NCI-H1694 treated with DMSO at 0.1 percent for 48 hours (cell line): ENCODE data around the gene ANKIB1.
"Not testable (repeated sequence)": the region's sequence is repeated elsewhere in the genome, so short reads cannot be mapped to it uniquely, and the experiment has no call there.

Experiments used
- DNase-seq: peaks from one replicate; lab custom pipeline; 2025; lab: John Stamatoyannopoulos, UW

The ANKIB1 gene

DNA sequence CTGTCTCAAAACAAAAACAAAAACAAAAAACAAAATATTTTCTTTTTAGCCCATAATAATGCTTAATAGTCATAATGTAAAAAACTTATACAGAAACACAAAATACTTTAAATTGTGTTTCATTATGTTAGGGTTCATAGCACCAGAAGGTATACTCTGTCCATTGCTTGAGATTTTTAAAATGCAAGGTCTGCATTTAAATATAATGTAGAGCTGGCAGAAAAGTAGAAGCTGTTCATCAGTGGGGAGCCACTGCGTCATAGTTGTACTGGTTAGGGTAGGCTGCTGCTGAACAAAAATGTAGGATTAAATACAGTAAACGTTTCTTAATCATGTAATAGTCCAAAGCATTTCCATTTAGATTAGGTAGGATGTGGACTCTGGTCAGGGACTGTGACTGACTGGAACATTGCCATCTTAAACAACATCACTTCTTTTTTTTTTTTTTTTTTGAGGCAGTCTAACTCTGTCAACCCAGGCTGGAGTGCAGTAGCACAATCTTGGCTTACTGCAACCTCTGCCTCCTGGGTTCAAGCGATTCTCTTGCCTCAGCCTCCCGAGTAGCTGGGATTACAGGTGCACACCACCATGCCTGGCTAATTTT is 85.2 kb downstream of the ANKIB1 start:
- DNase-seq, result no peak

GRCh38 chr7:92331508-92331907 is 85.7 kb downstream of the ANKIB1 start:
- DNase-seq, result no peak

GRCh38 chr7:92332782-92333181 is 87.0 kb downstream of the ANKIB1 start:
- DNase-seq, result no peak

DNA sequence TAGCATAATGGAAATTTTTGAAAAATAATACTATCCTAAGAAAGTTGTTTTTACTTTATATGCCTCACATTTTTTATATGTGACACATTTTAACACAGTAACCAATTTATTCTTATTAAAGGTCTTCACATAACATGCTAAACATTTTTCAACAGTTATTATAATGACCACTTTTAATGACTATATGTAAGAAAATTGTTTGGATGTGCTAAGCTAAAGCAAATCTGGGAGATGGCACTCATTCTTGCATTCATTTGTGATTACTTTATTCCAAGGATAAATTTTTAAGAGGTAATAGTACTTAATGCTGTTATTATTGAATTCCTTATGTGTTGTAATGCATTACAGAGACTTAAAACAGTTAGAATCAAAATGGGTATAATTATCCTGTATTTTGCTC is 88.1 kb downstream of the ANKIB1 start:
- no peak for DNase-seq

- DNase-seq, result no peak
These were observed 89.8 kb downstream of the ANKIB1 start for GRCh38 chr7:92335574-92335973.

GRCh38 chr7:92336662-92337340 is 91.0 kb downstream of the ANKIB1 start:
- DNase-seq, result no peak

GRCh38 chr7:92340016-92340415 is 94.2 kb downstream of the ANKIB1 start:
- DNase-seq, result no peak

- DNase-seq, result no peak
These were observed 97.9 kb downstream of the ANKIB1 start for GRCh38 chr7:92343714-92344113.

DNA sequence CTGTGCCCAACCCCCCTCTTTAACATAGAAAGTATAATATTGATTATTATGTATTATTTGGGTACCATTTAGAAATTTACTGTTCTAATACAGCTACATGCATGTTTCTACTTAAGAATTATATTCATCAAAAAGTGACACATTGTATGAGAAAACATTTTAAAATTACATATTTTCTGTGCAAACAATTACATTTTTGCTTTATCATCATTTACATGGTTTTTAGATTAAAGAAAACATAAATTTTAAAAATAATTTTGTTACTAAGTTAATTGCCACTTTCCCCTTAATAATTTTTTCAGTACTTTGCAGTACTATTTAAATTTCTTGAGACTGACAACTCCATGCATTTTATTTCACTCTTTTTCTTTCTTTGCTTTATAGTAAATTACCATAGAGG is 106.2 kb downstream of the ANKIB1 start:
- DNase-seq, result no peak

GRCh38 chr7:92354214-92354613 is 108.4 kb downstream of the ANKIB1 start:
- DNase-seq, result no peak

- DNase-seq, result no peak
These were observed 110.6 kb downstream of the ANKIB1 start for GRCh38 chr7:92356406-92356805.

DNA sequence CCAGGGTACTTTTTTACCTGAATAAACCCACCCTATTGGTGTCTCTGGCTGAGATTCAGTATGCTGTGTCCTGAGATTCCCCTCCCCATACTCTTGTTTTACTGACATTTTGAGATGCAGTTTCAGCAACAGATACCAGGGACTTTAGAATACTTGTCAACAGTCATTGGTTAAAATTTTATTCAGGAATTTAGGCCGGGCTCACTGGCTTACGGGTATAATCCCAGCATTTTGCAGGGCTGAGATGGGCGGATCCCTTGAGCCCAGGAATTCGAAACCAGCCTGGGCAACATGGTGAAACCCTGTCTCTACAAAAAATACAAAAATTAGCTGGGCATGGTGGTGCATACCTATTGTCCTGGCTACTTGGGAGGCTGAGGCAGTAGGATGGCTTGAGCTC is 111.5 kb downstream of the ANKIB1 start:
- DNase-seq, result no peak

DNA sequence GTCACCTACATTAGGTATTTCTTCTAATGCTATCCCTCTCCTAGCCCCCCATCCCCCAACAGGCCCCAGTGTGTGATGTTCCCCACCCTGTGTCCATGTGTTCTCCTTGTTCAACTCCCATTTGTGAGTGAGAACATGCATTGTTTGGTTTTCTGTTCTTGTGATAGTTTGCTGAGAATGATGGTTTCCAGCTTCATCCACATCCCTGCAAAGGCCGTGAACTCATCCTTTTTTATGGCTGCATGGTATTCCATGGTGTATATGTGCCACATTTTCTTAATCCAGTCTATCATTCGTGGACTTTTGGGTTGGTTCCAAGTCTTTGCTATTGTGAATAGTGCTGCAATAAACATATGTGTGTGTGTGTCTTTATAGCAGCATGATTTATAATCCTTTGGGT is 113.4 kb downstream of the ANKIB1 start:
- not testable (repeated sequence) for DNase-seq

GRCh38 chr7:92359801-92360200 is 114.0 kb downstream of the ANKIB1 start:
- no peak for DNase-seq

DNA sequence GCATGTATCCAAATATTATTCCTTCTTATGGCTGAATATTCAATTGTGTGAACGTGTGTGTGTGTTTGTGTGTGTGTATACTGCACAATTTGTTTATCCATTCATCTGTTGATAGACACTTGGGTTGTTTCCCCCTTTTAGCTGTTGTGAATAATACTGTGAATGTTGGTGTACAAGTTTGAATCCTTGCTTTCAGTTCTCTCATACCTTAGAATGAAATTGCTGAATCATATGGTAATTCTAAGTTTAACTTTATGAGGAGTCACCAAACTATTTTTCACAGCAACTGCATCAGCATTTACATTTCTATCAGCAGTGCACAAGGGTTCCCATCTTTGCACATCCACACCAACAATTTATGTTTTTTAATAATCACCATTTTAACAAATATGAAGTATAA is 114.6 kb downstream of the ANKIB1 start:
- DNase-seq, result no peak

GRCh38 chr7:92362131-92362530 is 116.4 kb downstream of the ANKIB1 start:
- no peak for DNase-seq

GRCh38 chr7:92366730-92367129 is 121.0 kb downstream of the ANKIB1 start:
- no peak for DNase-seq

- DNase-seq, result no peak
These were observed 123.0 kb downstream of the ANKIB1 start for GRCh38 chr7:92368741-92369140.

GRCh38 chr7:92375013-92375412 is 129.2 kb downstream of the ANKIB1 start:
- no peak for DNase-seq

DNA sequence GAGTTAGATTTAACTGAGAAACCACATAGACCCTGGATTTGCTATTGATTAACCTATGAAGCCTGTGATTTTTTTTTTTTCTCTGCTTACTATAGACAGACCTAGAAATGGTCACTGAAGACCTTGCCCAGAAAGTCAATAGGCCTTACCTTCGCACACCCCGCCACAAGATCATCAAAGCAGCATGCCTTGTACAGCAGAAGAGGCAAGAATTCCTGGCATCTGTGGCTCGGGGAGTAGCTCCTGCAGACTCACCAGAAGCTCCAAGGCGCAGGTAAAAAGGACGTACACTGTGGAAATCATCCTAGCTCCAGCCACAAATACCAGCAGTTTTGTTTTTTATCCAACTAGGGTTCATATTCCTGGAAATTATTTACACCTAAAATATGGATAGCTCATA is 145.3 kb downstream of the ANKIB1 start:
- DNase-seq, result no peak

GRCh38 chr7:92397542-92397941 is 151.8 kb downstream of the ANKIB1 start:
- no peak for DNase-seq

DNA sequence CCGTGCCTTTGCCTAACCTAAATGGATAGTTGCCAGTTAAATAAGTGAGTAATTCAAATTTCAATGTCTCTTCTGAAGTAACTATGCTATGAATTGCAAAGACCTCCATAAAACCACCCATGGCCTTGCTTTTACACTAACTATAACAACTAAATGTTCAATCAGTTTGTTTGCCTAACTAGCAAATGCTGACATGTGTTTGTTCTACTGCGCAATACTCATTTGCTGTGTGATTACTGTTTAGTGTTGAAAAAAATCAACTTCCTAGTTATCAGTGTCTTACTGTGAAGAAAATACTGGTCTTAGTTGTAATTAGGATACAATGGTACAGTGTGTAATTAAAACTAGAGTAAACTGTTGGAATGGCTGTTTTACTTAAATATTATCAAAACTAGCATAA is 154.2 kb downstream of the ANKIB1 start:
- no peak for DNase-seq

DNA sequence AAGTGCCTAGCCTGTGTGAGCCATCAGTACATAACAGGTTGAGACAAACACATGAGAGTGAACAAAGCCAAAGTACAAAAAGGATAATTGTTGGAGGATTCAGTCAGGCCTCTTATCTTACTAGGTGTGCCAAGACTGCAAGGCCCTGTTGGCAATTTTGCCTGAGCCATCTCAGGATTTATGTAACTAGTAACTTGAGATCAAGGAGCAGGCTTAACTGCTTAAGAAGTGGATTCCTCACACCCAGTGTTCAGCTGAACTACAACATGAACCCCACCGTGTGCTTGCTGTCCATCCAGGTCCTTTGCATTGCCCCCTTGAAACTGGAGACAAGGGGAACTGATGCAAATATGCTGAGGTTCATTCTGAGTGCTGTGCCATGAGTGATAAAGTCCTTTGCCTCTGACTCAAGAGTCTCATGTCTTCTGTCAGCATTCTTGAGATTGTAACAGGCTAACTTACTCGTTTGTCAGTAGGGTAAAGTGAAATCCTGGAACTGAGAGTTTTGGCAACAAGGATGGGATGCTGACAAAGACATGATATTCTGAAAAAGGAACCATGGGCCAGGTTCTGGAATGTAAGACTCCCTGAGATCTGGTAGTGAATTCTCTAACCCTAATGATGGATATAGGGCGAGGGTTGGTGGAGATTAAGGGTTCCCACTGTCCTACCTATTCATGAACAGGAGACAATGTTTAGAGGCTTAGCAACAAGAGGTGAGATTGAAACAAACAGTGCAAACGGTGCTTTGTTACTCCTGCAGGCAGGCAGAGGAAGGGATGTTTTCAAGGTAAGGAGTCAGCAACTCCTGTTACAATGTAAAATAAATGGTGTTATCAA is 157.4 kb downstream of the ANKIB1 start:
- no peak for DNase-seq
